Endothelial cell of umbilical vein (primary cell): ENCODE measurements around the gene ALDH3B2.

Experiments
- CTCF ChIP-seq, 2 donors: IDR thresholded peaks; 1 replicate in 1 of 2; 2 replicates in 1 of 2; pipeline ENCODE4 v1.5.1; 2011; ENCODE audit warnings: low read length in 2 of 2, mild to moderate bottlenecking in 2 of 2, moderate library complexity in 2 of 2, control low read depth in 1 of 2, inconsistent platforms in 1 of 2, low read depth in 1 of 2; ENCODE audit not compliant: insufficient read depth in 1 of 2; ENCODE audit errors: extremely low read depth in 1 of 2
- EZH2 ChIP-seq: IDR thresholded peaks from 2 replicates; pipeline ENCODE4 v1.6.1; 2012; ENCODE audit warnings: borderline replicate concordance, low read depth, mild to moderate bottlenecking, moderate library complexity, low read length, inconsistent platforms; ENCODE audit not compliant: severe bottlenecking
- MYC ChIP-seq: IDR thresholded peaks from one replicate; pipeline ENCODE4 v1.6.1; 2011; ENCODE audit warnings: mild to moderate bottlenecking, low read depth, low read length
- POLR2A ChIP-seq: IDR thresholded peaks from 2 replicates; pipeline ENCODE4 v1.6.1; 2012; ENCODE audit warnings: low read depth, mild to moderate bottlenecking, control low read depth, low read length
- POLR2AphosphoS5 ChIP-seq: IDR thresholded peaks from 2 replicates; pipeline ENCODE4 v1.6.1; 2012; ENCODE audit warnings: low read depth, mild to moderate bottlenecking, control low read depth, low read length, moderate library complexity; ENCODE audit not compliant: insufficient read depth
- TF ChIP-seq, protein P1 (sequence below): IDR thresholded peaks from 2 replicates; pipeline ENCODE4 v1.6.1; 2011; ENCODE audit not compliant: insufficient read depth, insufficient read length

GRCh38 chr11:67662835-67663531, 11.4 kb downstream of the ALDH3B2 start:
- TF ChIP-seq CTCF (IDR thresholded peaks at IDR 0.05; ENCODE audit: extremely low read depth in 1 of 2, insufficient read depth in 1 of 2, low read depth in 1 of 2, low read length in 2 of 2) (no peak), EZH2 (no peak), POLR2AphosphoS5 (no peak), POLR2A (no peak), MYC (no peak)
- TF ChIP-seq, protein P1, sequence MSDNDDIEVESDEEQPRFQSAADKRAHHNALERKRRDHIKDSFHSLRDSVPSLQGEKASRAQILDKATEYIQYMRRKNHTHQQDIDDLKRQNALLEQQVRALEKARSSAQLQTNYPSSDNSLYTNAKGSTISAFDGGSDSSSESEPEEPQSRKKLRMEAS = no peak
